IgD-negative memory B cell (primary cell): ENCODE data around the gene PCYOX1L. TPM values are rescaled to one million over a fixed set of nuclear protein-coding genes. Genes with fewer than 3 reads are reported as not detected.

Source experiments
- H3K27ac Mint-ChIP-seq, 3 donors: one replicate each; pipeline ENCODE4 v1.8.0; 2020 to 2022; ENCODE audit warnings: mild to moderate bottlenecking in 3 of 3, mixed read lengths in 3 of 3, moderate library complexity in 1 of 3
- H3K27me3 Mint-ChIP-seq: one replicate; pipeline ENCODE4 v1.8.0; 2021; ENCODE audit warnings: mixed read lengths
- H3K36me3 Mint-ChIP-seq: one replicate; pipeline ENCODE4 v1.8.0; 2020; ENCODE audit warnings: mild to moderate bottlenecking, mixed read lengths
- H3K4me1 Mint-ChIP-seq, 3 donors: one replicate each; pipeline ENCODE4 v1.8.0; 2020 to 2022; ENCODE audit warnings: mixed read lengths in 3 of 3, mild to moderate bottlenecking in 1 of 3
- H3K4me3 Mint-ChIP-seq, 4 donors: one replicate each; pipeline ENCODE4 v1.8.0; 2020 to 2022; ENCODE audit warnings: mild to moderate bottlenecking in 4 of 4, mixed read lengths in 4 of 4, moderate library complexity in 3 of 4
- H3K9me3 Mint-ChIP-seq, 3 donors: one replicate each; pipeline ENCODE4 v1.8.0; 2020 to 2021; ENCODE audit warnings: mixed read lengths in 3 of 3, mild to moderate bottlenecking in 1 of 3
- polyA plus RNA-seq: library from polyadenylated mRNA; unstranded; fragments of 300-500 nt; fragmentation: Illumina TruSeq; gene quantifications from one replicate; pipeline ENCODE4 v1.2.3, GENCODE V29; 2021

The PCYOX1L gene
- polyA plus RNA-seq, 1 donor from 2014 or later = 7.7 TPM

- Mint-ChIP-seq H3K27me3 (peaks cover 1% of the 10 kb centered on the region), H3K27ac (no peak overlapping the region), H3K9me3 (no peaks in the 10 kb centered on the region), H3K36me3 (peaks cover 1% of the 10 kb centered on the region), H3K4me1 (peaks cover 0 to 7% (median 5%) of the 10 kb centered on the region in 3 donors), H3K4me3 (no peak overlapping the region)
These were observed 13.0 kb downstream of the PCYOX1L start for GRCh38 chr5:149370878-149371277.

GRCh38 chr5:149371296-149371962 lies 13.6 kb downstream of the PCYOX1L start:
- Mint-ChIP-seq H3K36me3 (no peaks in the 10 kb centered on the region), H3K9me3 (no peaks in the 10 kb centered on the region), H3K4me1 (peaks cover 0 to 7% (median 5%) of the 10 kb centered on the region in 3 donors), H3K27me3 (peaks cover 1% of the 10 kb centered on the region), H3K4me3 (no peak overlapping the region), H3K27ac (no peak overlapping the region)

GRCh38 chr5:149372076-149372795 lies 14.4 kb downstream of the PCYOX1L start:
- H3K27ac Mint-ChIP-seq = no peak overlapping the region
- peaks cover 0 to 7% (median 4%) of the 10 kb centered on the region in 3 donors for H3K4me1 Mint-ChIP-seq
- H3K27me3 Mint-ChIP-seq = peaks cover 1% of the 10 kb centered on the region
- H3K36me3 Mint-ChIP-seq = no peaks in the 10 kb centered on the region
- no peak overlapping the region for H3K4me3 Mint-ChIP-seq
- H3K9me3 Mint-ChIP-seq = no peaks in the 10 kb centered on the region

GRCh38 chr5:149372932-149373331 lies 15.1 kb downstream of the PCYOX1L start:
- Mint-ChIP-seq H3K9me3 (no peaks in the 10 kb centered on the region), H3K27ac (peak overlapping the region in 1 of 3 donors; percentile 39), H3K27me3 (peaks cover 1% of the 10 kb centered on the region), H3K36me3 (no peaks in the 10 kb centered on the region), H3K4me1 (peaks cover 0 to 3% (median 0%) of the 10 kb centered on the region in 3 donors), H3K4me3 (no peak overlapping the region)

GRCh38 chr5:149374303-149374702 lies 16.5 kb downstream of the PCYOX1L start:
- Mint-ChIP-seq H3K9me3 (no peaks in the 10 kb centered on the region), H3K27ac (no peak overlapping the region), H3K4me1 (peaks cover 0 to 3% (median 0%) of the 10 kb centered on the region in 3 donors), H3K4me3 (no peak overlapping the region), H3K27me3 (peaks cover 1% of the 10 kb centered on the region), H3K36me3 (no peaks in the 10 kb centered on the region)

GRCh38 chr5:149374801-149375200 lies 17.0 kb downstream of the PCYOX1L start:
- Mint-ChIP-seq H3K4me3 (no peak overlapping the region), H3K27me3 (peaks cover 1% of the 10 kb centered on the region), H3K36me3 (no peaks in the 10 kb centered on the region), H3K4me1 (peaks cover 0 to 3% (median 0%) of the 10 kb centered on the region in 3 donors), H3K9me3 (no peaks in the 10 kb centered on the region), H3K27ac (no peak overlapping the region)

GRCh38 chr5:149375434-149375833 lies 17.6 kb downstream of the PCYOX1L start:
- Mint-ChIP-seq H3K9me3 (no peaks in the 10 kb centered on the region), H3K27me3 (peaks cover 1% of the 10 kb centered on the region), H3K4me1 (peaks cover 0 to 3% (median 0%) of the 10 kb centered on the region in 3 donors), H3K4me3 (no peak overlapping the region), H3K36me3 (no peaks in the 10 kb centered on the region), H3K27ac (no peak overlapping the region)

- H3K4me1 Mint-ChIP-seq = peaks cover 0 to 3% (median 0%) of the 10 kb centered on the region in 3 donors
- H3K9me3 Mint-ChIP-seq = no peaks in the 10 kb centered on the region
- H3K27ac Mint-ChIP-seq = no peak overlapping the region
- no peak overlapping the region for H3K4me3 Mint-ChIP-seq
- no peaks in the 10 kb centered on the region for H3K36me3 Mint-ChIP-seq
- H3K27me3 Mint-ChIP-seq = peaks cover 2% of the 10 kb centered on the region
These were observed 18.3 kb downstream of the PCYOX1L start for GRCh38 chr5:149376104-149376503.

GRCh38 chr5:149376711-149377447 lies 19.0 kb downstream of the PCYOX1L start:
- Mint-ChIP-seq H3K36me3 (no peaks in the 10 kb centered on the region), H3K27ac (no peak overlapping the region), H3K9me3 (no peaks in the 10 kb centered on the region), H3K4me1 (peaks cover 0 to 2% (median under 1%) of the 10 kb centered on the region in 3 donors), H3K27me3 (peaks cover 5% of the 10 kb centered on the region), H3K4me3 (no peak overlapping the region)

GRCh38 chr5:149378241-149378820 lies 20.5 kb downstream of the PCYOX1L start:
- no peak overlapping the region for H3K27ac Mint-ChIP-seq
- no peaks in the 10 kb centered on the region for H3K36me3 Mint-ChIP-seq
- H3K4me3 Mint-ChIP-seq = no peak overlapping the region
- no peaks in the 10 kb centered on the region for H3K9me3 Mint-ChIP-seq
- H3K4me1 Mint-ChIP-seq = peaks cover 0 to 3% (median 1%) of the 10 kb centered on the region in 3 donors
- peaks cover 5% of the 10 kb centered on the region for H3K27me3 Mint-ChIP-seq

- H3K27me3 Mint-ChIP-seq = peaks cover 5% of the 10 kb centered on the region
- H3K4me3 Mint-ChIP-seq = no peak within 1 kb of the TSS
These were observed 21.4 kb downstream of the PCYOX1L start, which contains the start of gene IL17B for GRCh38 chr5:149379177-149379761. Gene IL17B (minus strand): TSS chr5:149379292. CDS start chr5:149379225, 67 bp downstream.

GRCh38 chr5:149379818-149380374 lies 22.1 kb downstream of the PCYOX1L start:
- H3K9me3 Mint-ChIP-seq = no peaks in the 10 kb centered on the region
- H3K4me3 Mint-ChIP-seq = no peak overlapping the region
- peaks cover 0 to 3% (median 1%) of the 10 kb centered on the region in 3 donors for H3K4me1 Mint-ChIP-seq
- H3K36me3 Mint-ChIP-seq = no peaks in the 10 kb centered on the region
- no peak overlapping the region for H3K27ac Mint-ChIP-seq
- peaks cover 5% of the 10 kb centered on the region for H3K27me3 Mint-ChIP-seq

More at GRCh38 chr5:149379177-149379761, 21.4 kb downstream of the PCYOX1L start, which contains the start of gene IL17B:
- H3K27ac Mint-ChIP-seq = no peak within 1 kb of the TSS
- no peaks in the 10 kb centered on the region for H3K36me3 Mint-ChIP-seq
- H3K4me1 Mint-ChIP-seq = peaks cover 0 to 3% (median 1%) of the 10 kb centered on the region in 3 donors
- no peaks in the 10 kb centered on the region for H3K9me3 Mint-ChIP-seq

GRCh38 chr5:149380466-149381121 lies 22.7 kb downstream of the PCYOX1L start:
- Mint-ChIP-seq H3K4me3 (no peak overlapping the region), H3K4me1 (peaks cover 0 to 3% (median 1%) of the 10 kb centered on the region in 3 donors), H3K9me3 (no peaks in the 10 kb centered on the region), H3K36me3 (no peaks in the 10 kb centered on the region), H3K27me3 (peaks cover 5% of the 10 kb centered on the region), H3K27ac (no peak overlapping the region)
